ENCODE results near the gene SPEN. TPM values are rescaled to one million over a fixed set of nuclear protein-coding genes. Genes with fewer than 3 reads are reported as not detected.

The SPEN gene
- total and polyA plus RNA-seq, 9 of the 15 experiments (the other 6 are each of a cell fraction or from before 2014, with no cell fraction given) = 5.7 to 87.5 (median 27.2) TPM

GRCh38 chr1:15848929-15849774 lies 1.6 kb downstream of the SPEN start (continued):
- TF ChIP-seq C11orf30 (IDR thresholded peaks at IDR 0.05; ENCODE audit: low read depth) = no peak
- TF ChIP-seq CREB3L1 (IDR thresholded peaks at IDR 0.05; ENCODE audit: borderline replicate concordance, low read depth) = 0 out of 2 replicates have a peak, but pooled peaks have one; percentile 47
- no peak for TF ChIP-seq GABPB2 (CRISPR knock-in tag; conservative IDR thresholded peaks at IDR 0.05)
- no peak for TF ChIP-seq ELK3 (CRISPR knock-in tag; IDR thresholded peaks at IDR 0.05)
- no peak for TF ChIP-seq ZNF354B (CRISPR knock-in tag; IDR thresholded peaks at IDR 0.05)
- TF ChIP-seq ZC3H8 (IDR thresholded peaks at IDR 0.05) = no peak
- no peak for TF ChIP-seq ZNF561 (CRISPR knock-in tag; conservative IDR thresholded peaks at IDR 0.05)
- TF ChIP-seq CBX1 (IDR thresholded peaks at IDR 0.05; ENCODE audit: low read depth) = no peak
- TF ChIP-seq HDAC1 (IDR thresholded peaks at IDR 0.05) = no peak
- TF ChIP-seq MAX (CRISPR knock-in tag; IDR thresholded peaks at IDR 0.05) = no peak
- peak; percentile 66 for TF ChIP-seq VEZF1 (CRISPR knock-in tag; IDR thresholded peaks at IDR 0.05)
- TF ChIP-seq SMAD1 (IDR thresholded peaks at IDR 0.05; ENCODE audit: low read depth, low read length, partially characterized antibody) = no peak
- TF ChIP-seq POLR3G (IDR thresholded peaks at IDR 0.05; ENCODE audit: extremely low read depth, insufficient read length, insufficient replicate concordance) = no peak
- TF ChIP-seq E4F1 (CRISPR knock-in tag; IDR thresholded peaks at IDR 0.05; ENCODE audit: borderline replicate concordance) = no peak
- 0 out of 2 replicates have a peak, but pooled peaks have one; percentile 59 for TF ChIP-seq ZNF431 (CRISPR knock-in tag; IDR thresholded peaks at IDR 0.05)
- TF ChIP-seq POLR2A (conservative IDR thresholded peaks at IDR 0.05) = peak; percentile 74
- peak; percentile 89 for TF ChIP-seq TBP (optimal IDR thresholded peaks at IDR 0.05; ENCODE audit: low read depth, low read length)
- TF ChIP-seq ZNF197 (CRISPR knock-in tag; IDR thresholded peaks at IDR 0.05; ENCODE audit: low read depth) = no peak
- TF ChIP-seq ZBTB7A (IDR thresholded peaks at IDR 0.05; ENCODE audit: borderline replicate concordance, control insufficient read depth, low read depth, low read length) = no peak
- TF ChIP-seq MCM3 (IDR thresholded peaks at IDR 0.05) = no peak
- no peak for TF ChIP-seq ZNF655 (CRISPR knock-in tag; IDR thresholded peaks at IDR 0.05)

Data from K562 (cell line).